Measurements from ENCODE around the gene PLEKHG7. TPM values are rescaled to one million over a fixed set of nuclear protein-coding genes. Genes with fewer than 3 reads are reported as not detected.

The PLEKHG7 gene
- total and polyA plus RNA-seq, 2 of the 8 experiments (the other 6 are each of a cell fraction or from before 2014, with no cell fraction given): not detected

- DNase-seq (ENCODE audit: low read depth in 1 of 2, low spot score in 2 of 2) (no peak), FAIRE-seq (no peak)
- Histone ChIP-seq H2BK20ac (ENCODE audit: low read length) (no peak overlapping the region), H3K9ac (replicated peaks in 1 of 4; ENCODE audit: extremely low read depth in 1 of 4, low read depth in 3 of 4, low read length in 3 of 4) (no peak overlapping the region), H3K4me1 (replicated peaks in 1 of 4; ENCODE audit: control insufficient read depth in 3 of 4, insufficient read depth in 4 of 4, low read length in 3 of 4) (no peaks in the 10 kb centered on the region), H2BK120ac (replicated peaks; ENCODE audit: low read depth, low read length) (no peak overlapping the region), H3K4me3 (ENCODE audit: extremely low read depth in 1 of 4, insufficient read depth in 2 of 4, low read depth in 3 of 4, low read length in 4 of 4) (no peak overlapping the region), H3K56ac (replicated peaks; ENCODE audit: insufficient read length, low read depth, low read length) (no peak overlapping the region), H2AK5ac (ENCODE audit: low read depth, low read length) (no peak overlapping the region), H3K4ac (replicated peaks; ENCODE audit: insufficient read length, low read depth, low read length) (no peak overlapping the region), H3K23ac (ENCODE audit: insufficient read length) (no peak overlapping the region), H3K27ac (ENCODE audit: low read depth, low read length) (no peak overlapping the region), H2AFZ (ENCODE audit: low read length) (no peak overlapping the region), H3K9me3 (ENCODE audit: insufficient read depth in 2 of 2, low read depth in 1 of 2, low read length in 1 of 2) (no peaks in the 10 kb centered on the region), H2BK15ac (ENCODE audit: low read length) (no peak overlapping the region), H4K20me1 (replicated peaks in 1 of 2; ENCODE audit: control insufficient read depth in 1 of 2, insufficient read depth in 2 of 2, low read length in 2 of 2) (no peaks in the 10 kb centered on the region), H2BK5ac (ENCODE audit: low read depth, low read length) (no peak overlapping the region), H3K27me3 (replicated peaks in 1 of 4; ENCODE audit: control insufficient read depth in 3 of 4, extremely low read depth in 1 of 4, insufficient read depth in 3 of 4, low read length in 3 of 4) (no peaks in the 10 kb centered on the region), H3K79me1 (ENCODE audit: low read depth, low read length) (no peaks in the 10 kb centered on the region), H4K8ac (ENCODE audit: extremely low read depth, insufficient read depth, low read length) (no peak overlapping the region), H3K14ac (ENCODE audit: insufficient read length) (no peak overlapping the region), H3K79me2 (ENCODE audit: control insufficient read depth in 1 of 2, insufficient read depth in 2 of 2, low read length in 2 of 2) (no peaks in the 10 kb centered on the region), H4K5ac (ENCODE audit: insufficient read length, low read depth, low read length) (no peak overlapping the region), H3K4me2 (ENCODE audit: insufficient read depth in 1 of 2, low read depth in 2 of 2, low read length in 2 of 2) (no peak overlapping the region), H3K18ac (ENCODE audit: extremely low read depth, low read length) (no peak overlapping the region), H3K23me2 (ENCODE audit: low read depth, low read length) (no peaks in the 10 kb centered on the region), H4K91ac (replicated peaks; ENCODE audit: insufficient read length, low read length) (no peak overlapping the region), H3K36me3 (ENCODE audit: control insufficient read depth in 2 of 4, insufficient read depth in 4 of 4, low read length in 3 of 4) (no peaks in the 10 kb centered on the region), H2BK12ac (ENCODE audit: low read depth, low read length) (no peak overlapping the region)
- WGBS, 2 experiments (ENCODE audit: extremely low coverage in 1 of 2, insufficient coverage in 1 of 2, insufficient read length in 1 of 2, insufficient replicate concordance in 2 of 2, low coverage in 1 of 2, low lambda C conversion rate in 2 of 2, missing lambda C conversion rate in 1 of 2): 94% methylated on average over 2 of the region's 2 CpGs; no CpG with 5 or more reads in 1 of the 2 experiments
- POLR2A ChIA-PET (ENCODE audit: partially characterized antibody): no interaction called here
- TF ChIP-seq YY1 (IDR thresholded peaks at IDR 0.05; ENCODE audit: low read depth, low read length): no peak
- no peak for TF ChIP-seq KDM1A (IDR thresholded peaks at IDR 0.05; ENCODE audit: borderline replicate concordance, low read length)
- CTCF ChIA-PET (ENCODE audit: partially characterized antibody): interaction anchor here (1.7 kb wide), 1 partner anchor 58 kb away, joined by 4 read pairs; no protein-coding TSS in a partner anchor
These were observed 44.2 kb upstream of the PLEKHG7 start for GRCh38 chr12:92658611-92659010.

Data from H1 (cell line).